NOMO-1 treated with dmso at 0.1 percent for 144 hours (cell line): Measurements from ENCODE around the gene TNFRSF14.
A peak's percentile ranks its signal among the peaks of the same experiment; 100 is the strongest.

Experiments
- DNase-seq: peaks from one replicate; lab custom pipeline; 2025; ENCODE audit not compliant: unreplicated experiment; lab: John Stamatoyannopoulos, UW

Gene TNFRSF14

DNA sequence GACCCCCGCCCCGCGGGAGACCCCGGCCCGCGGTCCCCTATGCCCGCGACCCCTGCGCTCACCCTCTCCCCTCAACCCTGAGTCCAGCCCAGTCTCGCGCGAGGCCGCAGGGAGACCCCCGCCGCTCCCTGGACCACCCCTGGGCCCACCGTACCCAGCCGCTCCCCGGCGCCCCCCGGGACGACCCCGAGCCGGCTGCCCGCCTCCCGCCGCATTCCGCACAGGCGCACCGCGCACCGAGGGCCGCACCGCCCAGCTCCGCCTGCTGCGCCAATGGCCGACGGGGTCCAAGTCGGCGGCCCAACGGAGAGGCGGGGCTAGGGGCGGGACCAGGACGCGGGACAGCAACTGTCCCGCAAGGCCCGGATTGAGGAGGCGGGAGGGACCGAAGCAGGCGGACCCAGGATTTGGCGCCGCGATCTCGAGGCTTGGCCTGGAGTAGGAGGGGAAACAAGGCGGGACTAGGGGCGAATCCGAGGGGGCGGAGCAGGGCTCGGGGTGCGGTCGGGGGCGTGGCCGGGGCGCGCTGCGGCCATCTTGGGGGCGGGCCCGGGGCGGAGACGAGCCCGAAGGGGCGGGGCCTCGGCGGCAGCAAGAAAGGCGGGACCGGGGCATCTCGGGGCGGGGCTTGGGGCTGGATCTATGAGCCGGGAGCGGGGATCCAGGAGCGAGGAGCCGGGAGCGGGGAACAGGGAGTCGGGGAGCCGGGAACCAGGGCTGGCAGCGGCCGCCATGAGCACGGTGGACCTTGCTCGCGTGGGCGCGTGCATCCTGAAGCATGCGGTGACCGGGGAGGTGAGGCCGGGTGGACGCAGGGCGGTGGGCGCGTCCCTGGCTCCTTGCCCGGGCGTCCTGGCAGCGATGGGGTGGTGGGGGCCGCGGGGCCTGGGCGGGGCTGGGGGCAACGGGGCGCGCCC, 30.2 kb downstream of the TNFRSF14 start, which contains the start of gene PRXL2B:
Gene PRXL2B (plus strand): TSS at position 624 of the 917 bp plus-strand sequence. CDS start 109 bp downstream, at position 733.
- peak; percentile 97 for DNase-seq

- no peak for DNase-seq
Observed at GRCh38 chr1:2587071-2587859, 31.1 kb downstream of the TNFRSF14 start.

DNA sequence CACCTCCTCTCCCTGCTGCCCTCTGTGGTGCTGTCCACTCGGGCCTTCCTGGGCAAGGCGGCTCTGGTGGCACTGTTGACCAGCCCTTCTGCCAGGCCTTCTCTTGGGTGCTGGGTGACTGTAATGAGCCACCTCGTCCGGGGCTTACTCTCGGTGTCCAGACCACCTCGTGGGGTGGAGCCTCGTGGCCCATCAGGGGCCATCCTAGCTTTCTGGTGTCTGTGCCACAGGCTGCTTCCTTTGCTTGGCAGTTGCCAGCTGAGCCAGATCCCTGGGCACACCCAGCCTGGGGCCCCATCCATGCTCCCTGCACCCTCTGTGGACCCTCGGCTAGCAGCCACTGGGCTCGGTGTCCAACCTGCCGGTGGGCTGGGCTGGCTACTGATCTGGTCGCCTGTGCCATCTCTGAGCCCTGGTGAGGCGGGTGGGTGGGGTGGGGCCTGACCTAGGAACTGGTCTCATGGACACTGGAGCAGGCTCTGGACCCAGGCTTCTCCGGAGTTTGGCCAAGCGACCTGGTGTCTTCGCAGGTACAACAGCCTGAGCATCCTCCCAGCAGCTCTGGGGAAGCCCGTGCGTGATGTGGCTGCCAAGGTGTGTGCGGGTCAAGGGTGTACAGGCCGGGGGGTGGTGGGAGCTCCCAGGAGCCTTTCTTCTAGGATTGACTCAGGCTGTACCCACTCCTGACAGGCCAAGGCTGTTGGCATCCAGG, 31.8 kb downstream of the TNFRSF14 start:
- no peak for DNase-seq

GRCh38 chr1:2588661-2589430, 32.7 kb downstream of the TNFRSF14 start:
- DNase-seq = no peak

DNA sequence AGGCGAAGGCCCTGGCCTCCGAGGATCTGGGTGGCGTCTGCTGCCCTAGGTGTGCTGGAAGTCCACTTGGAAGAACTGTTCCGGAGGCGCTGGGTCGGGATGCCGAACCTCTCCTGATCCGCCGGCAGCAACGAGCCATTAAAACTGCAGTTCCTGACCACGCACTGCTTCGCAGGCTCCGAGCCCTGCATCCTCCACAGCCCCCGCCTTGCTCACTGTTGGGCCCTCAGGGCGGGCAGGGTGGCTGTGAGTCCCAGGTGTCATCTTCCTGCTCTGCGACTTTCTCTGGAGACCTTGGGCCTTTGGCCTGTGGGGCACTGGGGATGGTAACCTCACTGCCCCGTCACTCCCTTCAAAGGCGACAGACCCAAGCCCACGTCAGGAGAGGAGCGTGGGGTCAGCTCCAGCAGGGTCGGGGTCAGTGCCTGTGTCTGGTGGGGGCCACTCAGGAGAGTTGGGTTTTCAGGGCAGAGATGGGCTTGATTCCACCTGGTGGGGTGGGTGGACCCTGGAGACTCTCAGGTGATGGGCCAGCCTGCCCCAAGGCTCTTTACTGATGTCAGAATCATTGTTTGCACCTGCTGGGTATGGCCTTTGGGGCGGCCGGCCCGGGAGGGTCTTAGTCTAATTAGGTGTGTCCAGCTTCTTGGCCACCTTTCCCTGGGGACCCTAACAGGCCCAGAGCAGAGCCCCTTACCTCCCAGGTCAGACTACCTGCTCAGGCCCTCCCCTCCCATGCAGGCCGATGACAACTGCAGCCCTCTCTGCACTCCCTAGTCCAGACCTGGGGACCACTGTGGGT, 33.5 kb downstream of the TNFRSF14 start:
- no peak for DNase-seq

- DNase-seq = no peak
Observed at GRCh38 chr1:2590233-2591141, 34.3 kb downstream of the TNFRSF14 start.

DNA sequence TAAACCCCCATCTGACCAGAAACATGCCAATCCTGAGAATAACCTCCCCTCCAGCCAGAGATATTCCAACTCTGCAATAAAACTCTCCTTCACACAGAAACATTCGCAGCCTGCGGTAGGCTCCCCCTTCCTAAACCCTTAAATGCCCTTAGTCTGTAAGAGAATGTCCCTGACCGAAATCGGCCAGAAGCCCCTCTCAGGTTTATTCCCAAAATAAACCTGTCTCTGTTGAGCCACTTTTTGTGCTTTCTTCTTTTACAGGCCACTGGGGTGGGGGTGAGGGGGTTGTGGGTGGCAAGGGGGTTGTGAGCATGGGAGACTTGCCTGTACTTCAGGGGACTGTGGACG, 35.0 kb downstream of the TNFRSF14 start:
- DNase-seq = no peak

DNA sequence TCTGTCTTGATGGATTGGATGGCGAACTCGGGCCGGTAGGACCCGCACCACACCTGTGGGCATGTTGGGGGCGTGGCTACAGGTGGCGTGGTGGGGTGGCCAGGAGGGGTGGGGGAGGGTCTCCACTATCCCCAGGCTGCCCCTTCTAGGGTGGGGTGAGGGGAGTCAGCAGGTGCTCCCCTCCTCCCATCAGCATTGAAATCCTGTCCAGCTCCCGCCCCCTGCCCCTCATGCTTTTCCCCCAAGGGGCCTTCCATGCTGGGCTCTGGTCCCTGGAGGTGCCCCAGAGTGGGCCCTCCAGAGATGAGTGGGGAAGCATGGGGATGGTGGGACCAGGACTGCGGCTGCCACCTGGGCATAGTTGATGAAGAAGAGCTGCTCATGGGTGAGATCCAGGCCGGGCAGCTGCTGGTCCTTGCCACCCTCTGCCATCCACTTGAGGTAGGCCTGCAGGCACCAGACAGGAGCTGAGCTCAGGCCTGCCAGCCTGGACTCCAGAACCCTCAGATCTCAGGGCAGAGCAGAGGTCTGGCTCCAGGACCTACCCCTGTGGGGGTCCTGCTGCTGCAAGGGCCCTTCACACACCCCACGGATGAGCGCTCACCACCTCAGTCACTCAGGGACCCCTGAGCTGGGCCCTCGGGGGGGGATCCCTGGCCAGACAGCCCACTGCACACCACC, 35.5 kb downstream of the TNFRSF14 start:
- DNase-seq = no peak

- DNase-seq = no peak
Observed at GRCh38 chr1:2592672-2593071, 36.5 kb downstream of the TNFRSF14 start.

DNA sequence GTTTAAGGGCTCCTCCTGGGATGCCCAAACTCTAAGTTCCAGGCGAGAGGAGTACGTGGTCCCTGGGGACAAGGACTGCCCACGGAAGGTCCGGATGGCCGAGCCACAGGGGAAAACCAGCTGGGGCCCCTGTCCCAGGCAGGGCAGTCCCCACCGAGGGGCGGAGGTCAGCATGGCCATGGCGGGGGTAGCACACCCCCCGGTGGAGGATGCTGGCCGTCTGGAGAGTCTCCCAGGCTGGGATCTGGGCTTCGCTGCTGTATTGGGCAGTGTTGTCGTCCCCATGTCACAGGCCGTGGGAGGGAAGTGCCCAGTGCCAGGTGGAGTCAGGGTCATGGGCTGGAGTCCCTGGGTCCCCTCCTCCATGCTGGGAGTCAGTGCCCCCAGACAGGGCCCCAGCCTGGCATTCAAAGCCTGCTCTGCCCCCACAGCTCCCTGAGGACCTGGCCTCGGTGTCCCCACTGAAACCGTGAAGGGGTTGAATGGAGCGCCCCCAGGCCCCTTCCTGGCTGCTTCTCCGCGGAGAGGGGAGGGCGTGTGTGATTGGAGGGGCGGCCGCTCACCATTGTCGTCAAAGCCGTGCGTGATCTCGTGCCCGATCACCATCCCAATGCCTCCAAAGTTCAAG, 37.2 kb downstream of the TNFRSF14 start:
- no peak for DNase-seq

- no peak for DNase-seq
Observed at GRCh38 chr1:2594001-2594640, 38.0 kb downstream of the TNFRSF14 start.

GRCh38 chr1:2594641-2595131, 38.5 kb downstream of the TNFRSF14 start:
- no peak for DNase-seq

DNA sequence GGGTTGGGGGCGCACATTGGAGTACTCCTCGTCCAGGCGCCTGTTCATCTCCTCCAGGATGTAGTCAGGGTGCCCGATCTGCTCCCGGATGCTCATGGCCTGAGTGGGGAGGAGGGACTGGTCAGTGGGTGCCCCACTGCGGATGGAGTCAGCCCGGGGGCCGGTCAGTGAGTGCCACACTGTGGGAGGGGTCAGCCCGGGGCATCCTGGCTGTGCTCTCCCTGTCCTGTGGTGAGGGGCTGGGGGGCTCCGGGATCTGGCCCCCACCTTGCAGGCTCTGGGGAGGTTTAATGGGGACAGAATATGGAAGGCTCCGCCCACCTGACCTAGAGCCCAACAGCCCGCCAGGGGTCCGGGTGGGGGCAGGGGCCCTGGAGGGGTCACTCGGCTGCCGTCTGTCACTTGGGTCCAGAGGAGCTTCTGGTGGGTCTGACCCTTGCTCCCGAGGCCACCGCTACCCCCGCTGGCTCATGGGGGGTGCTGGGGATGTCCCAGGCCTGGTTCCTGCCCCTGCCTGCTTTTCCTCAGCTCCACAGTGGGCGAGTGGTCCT, 39.2 kb downstream of the TNFRSF14 start:
- DNase-seq = no peak

DNA sequence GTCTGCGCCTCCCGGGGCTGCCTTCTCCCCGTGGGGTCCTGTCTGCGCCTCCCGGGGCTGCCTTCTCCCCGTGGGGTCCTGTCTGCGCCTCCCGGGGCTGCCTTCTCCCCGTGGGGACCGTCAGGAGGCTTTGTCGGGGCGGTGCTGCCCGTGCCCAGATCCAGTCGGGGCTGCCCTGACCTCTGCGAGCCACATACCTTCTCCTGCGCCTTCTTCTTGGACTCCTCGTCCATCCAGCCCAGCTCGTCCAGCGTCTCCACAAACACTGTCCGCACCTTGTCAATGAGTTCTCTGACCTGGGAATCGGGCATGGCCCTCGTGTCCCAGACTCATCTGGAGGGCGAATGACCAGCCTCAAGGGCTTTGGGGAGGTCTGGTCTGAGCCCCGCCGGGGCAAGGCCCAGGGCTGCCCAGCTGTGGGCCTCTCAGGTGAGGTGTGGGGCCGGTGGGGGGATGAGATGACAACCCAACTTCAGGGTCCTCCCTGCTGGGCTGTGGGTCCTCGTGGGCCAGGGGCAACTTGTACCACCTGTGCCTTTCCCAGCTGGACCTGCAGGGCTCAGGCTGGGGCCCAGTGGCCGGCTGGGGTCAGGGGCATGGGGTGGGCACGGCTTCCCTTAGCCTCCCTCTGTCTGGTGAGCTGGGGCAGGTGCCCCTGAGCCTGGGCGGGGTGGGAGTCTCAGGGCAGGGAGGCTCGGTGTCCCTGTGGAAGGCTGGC, 39.8 kb downstream of the TNFRSF14 start:
- no peak for DNase-seq

DNA sequence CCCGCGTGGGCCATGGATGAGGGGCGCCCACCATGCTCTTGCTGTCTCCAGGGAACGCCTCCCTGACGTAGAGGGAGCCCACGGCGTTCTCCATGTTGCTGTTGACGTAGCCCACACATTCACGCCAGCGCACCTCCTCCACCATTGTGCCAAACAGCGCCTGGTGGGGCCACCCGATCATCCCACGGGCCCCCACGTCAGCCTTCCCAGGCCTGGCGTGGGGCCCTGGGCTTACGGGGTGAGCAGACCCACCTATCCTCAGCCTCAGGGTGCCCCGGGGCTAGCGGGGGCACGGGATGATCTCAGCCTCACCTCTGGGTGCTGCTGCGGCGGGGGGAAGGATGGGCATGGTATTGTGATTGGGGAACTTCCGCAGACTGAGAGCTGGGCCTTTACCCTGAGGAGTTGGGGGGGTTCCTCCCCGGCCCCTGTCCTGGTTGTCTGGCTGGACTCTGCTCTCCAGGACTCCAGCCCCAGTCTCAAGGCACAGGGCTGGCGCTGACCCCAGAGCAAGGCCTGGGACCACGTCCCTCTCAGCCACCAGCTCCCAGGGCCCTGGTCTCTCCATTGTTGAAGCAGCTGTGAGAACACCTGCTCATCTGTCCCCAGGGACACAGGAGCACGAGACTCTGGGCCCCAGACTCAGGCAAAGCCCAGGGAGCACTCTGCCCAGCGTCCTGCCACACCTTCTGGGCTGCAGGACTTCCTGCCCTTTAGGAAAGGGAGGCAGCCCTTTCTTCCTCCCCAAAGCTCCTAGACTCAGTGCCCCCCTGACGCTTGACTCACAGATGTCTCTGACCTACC, 40.6 kb downstream of the TNFRSF14 start:
- DNase-seq = no peak
